H1 (cell line): Measurements from ENCODE around the gene A3GALT2.

Experiments
- BACH1 ChIP-seq: IDR thresholded peaks from 2 replicates; pipeline ENCODE4 v1.6.1; 2012; ENCODE audit warnings: low read length, improper control_type of control experiment
- CTCF ChIP-seq, 3 experiments: IDR thresholded peaks; 1 replicate in 2 of 3; 2 replicates in 1 of 3; pipeline versions ENCODE4 v1.5.1 to v1.6.1; 2011; ENCODE audit warnings: low read length in 3 of 3, mild to moderate bottlenecking in 3 of 3, inconsistent platforms in 2 of 3, low read depth in 1 of 3, moderate library complexity in 1 of 3; ENCODE audit not compliant: insufficient read depth in 1 of 3; ENCODE audit errors: control extremely low read depth in 1 of 3
- EZH2 ChIP-seq: fragments of 200-600 bp; sonication (generic); IDR thresholded peaks from 2 replicates; pipeline ENCODE4 v1.7.1; 2012; ENCODE audit warnings: low read depth, mild to moderate bottlenecking, moderate library complexity, low read length, inconsistent platforms; ENCODE audit not compliant: severe bottlenecking
- GABPA ChIP-seq: IDR thresholded peaks from 2 replicates; pipeline ENCODE4 v1.6.1; 2011; ENCODE audit warnings: mild to moderate bottlenecking, low read length, moderate library complexity, borderline replicate concordance; ENCODE audit not compliant: insufficient read depth
- POLR2A ChIP-seq, 2 experiments: IDR thresholded peaks; 1 replicate in 1 of 2; 2 replicates in 1 of 2; pipeline ENCODE4 v1.6.1; 2011; ENCODE audit warnings: low read depth in 2 of 2, low read length in 2 of 2, mild to moderate bottlenecking in 2 of 2; ENCODE audit errors: control extremely low read depth in 1 of 2

GRCh38 chr1:33286451-33287185, 34.3 kb downstream of the A3GALT2 start:
- TF ChIP-seq POLR2A (IDR thresholded peaks at IDR 0.05; ENCODE audit: control extremely low read depth in 1 of 2, low read depth in 2 of 2, low read length in 2 of 2): no peak
- no peak for TF ChIP-seq BACH1
- TF ChIP-seq EZH2: no peak
- TF ChIP-seq CTCF (IDR thresholded peaks at IDR 0.05; ENCODE audit: control extremely low read depth in 1 of 3, insufficient read depth in 1 of 3, low read depth in 1 of 3, low read length in 3 of 3): no peak
- no peak for TF ChIP-seq GABPA
